ENCODE measurements around the gene ST13.
A peak's percentile ranks its signal among the peaks of the same experiment; 100 is the strongest.
"Not testable (repeated sequence)": the region's sequence is repeated elsewhere in the genome, so short reads cannot be mapped to it uniquely, and the experiment has no call there.

The ST13 gene

GRCh38 chr22:40856513-40857308 lies at the start of gene ST13, which contains the start of gene XPNPEP3:
Gene ST13, minus strand, starts transcription at chr22:40856639. Its CDS starts 99 bp downstream, at chr22:40856540.
Gene XPNPEP3, plus strand, starts transcription at chr22:40857148. Its CDS starts 34 bp downstream, at chr22:40857182.
- peak; percentile 93 for DNase-seq (ENCODE audit: low read depth)

- DNase-seq (ENCODE audit: low read depth): no peak
These were observed 47.7 kb upstream of the ST13 start for GRCh38 chr22:40904101-40904500.

GRCh38 chr22:40898850-40899357 lies 42.5 kb upstream of the ST13 start:
- DNase-seq (ENCODE audit: low read depth): no peak

- DNase-seq (ENCODE audit: low read depth): no peak
These were observed 38.0 kb upstream of the ST13 start for GRCh38 chr22:40894417-40894816.

- DNase-seq (ENCODE audit: low read depth): no peak
These were observed 34.4 kb upstream of the ST13 start for GRCh38 chr22:40890881-40891280.

GRCh38 chr22:40889116-40889515 lies 32.7 kb upstream of the ST13 start:
- no peak for DNase-seq (ENCODE audit: low read depth)

- no peak for DNase-seq (ENCODE audit: low read depth)
These were observed 22.5 kb upstream of the ST13 start for GRCh38 chr22:40878922-40879321.

GRCh38 chr22:40877488-40877887 lies 21.0 kb upstream of the ST13 start:
- DNase-seq (ENCODE audit: low read depth): no peak

GRCh38 chr22:40876907-40877306 lies 20.5 kb upstream of the ST13 start:
- no peak for DNase-seq (ENCODE audit: low read depth)

- no peak for DNase-seq (ENCODE audit: low read depth)
These were observed 18.7 kb upstream of the ST13 start for GRCh38 chr22:40875111-40875510.

- DNase-seq (ENCODE audit: low read depth): no peak
These were observed 17.6 kb upstream of the ST13 start for GRCh38 chr22:40874016-40874415.

- DNase-seq (ENCODE audit: low read depth): not testable (repeated sequence)
These were observed 11.9 kb upstream of the ST13 start for GRCh38 chr22:40868379-40868778.

- DNase-seq (ENCODE audit: low read depth): no peak
These were observed 10.7 kb upstream of the ST13 start for GRCh38 chr22:40867109-40867508.

GRCh38 chr22:40862537-40862936 lies 6.1 kb upstream of the ST13 start:
- no peak for DNase-seq (ENCODE audit: low read depth)

- no peak for DNase-seq (ENCODE audit: low read depth)
These were observed 5.6 kb upstream of the ST13 start, which contains the start of gene DNAJB7 for GRCh38 chr22:40862013-40862412. Gene DNAJB7, minus strand, starts transcription at chr22:40862113. Its CDS starts 119 bp downstream, at chr22:40861994.

GRCh38 chr22:40857309-40857855 lies 943 bp upstream of the ST13 start:
- no peak for DNase-seq (ENCODE audit: low read depth)

- no peak for DNase-seq (ENCODE audit: low read depth)
These were observed 393 bp downstream of the ST13 start for GRCh38 chr22:40855979-40856512.

GRCh38 chr22:40855071-40855978 lies 1.1 kb downstream of the ST13 start:
- DNase-seq (ENCODE audit: low read depth): no peak

- no peak for DNase-seq (ENCODE audit: low read depth)
These were observed 2.5 kb downstream of the ST13 start for GRCh38 chr22:40853961-40854360.

- no peak for DNase-seq (ENCODE audit: low read depth)
These were observed 3.1 kb downstream of the ST13 start for GRCh38 chr22:40853333-40853732.

- DNase-seq (ENCODE audit: low read depth): not testable (repeated sequence)
These were observed 10.6 kb downstream of the ST13 start for GRCh38 chr22:40845816-40846215.

GRCh38 chr22:40844951-40845350 lies 11.5 kb downstream of the ST13 start:
- DNase-seq (ENCODE audit: low read depth): no peak

All from stimulated activated CD8-positive, alpha-beta memory T cell treated with anti-CD3 and anti-CD28 coated beads, Interleukin-15, amount 100 ng/mL, for 1 hour (primary cell).